Astrocyte of the cerebellum (primary cell): ENCODE measurements around the gene KSR1.

Experiments
- DNase-seq: peaks from one replicate; pipeline ENCODE4 v3.0.0-alpha.2; 2011; ENCODE audit warnings: low read depth
- H3K4me3 ChIP-seq: 2 replicates; pipeline ENCODE4 v1.5.1; 2011; ENCODE audit warnings: mild to moderate bottlenecking, low read depth, low read length, moderate library complexity
- CTCF ChIP-seq: IDR thresholded peaks from 2 replicates; pipeline ENCODE4 v1.5.1; 2012; ENCODE audit warnings: low read length, low read depth, moderate library complexity, mild to moderate bottlenecking; ENCODE audit errors: missing control alignments
- in situ Hi-C: cut with HindIII; loops from 2 replicates; pipeline ENCODE4 v1.10.0; 2017; ENCODE audit warnings: low sequenced_read_pairs

The KSR1 gene

GRCh38 chr17:27579304-27579703, 123.1 kb downstream of the KSR1 start:
- no peak for DNase-seq
- TF ChIP-seq CTCF, result no peak
- in situ Hi-C loops, result no loop called here
- no peak overlapping the region for H3K4me3 ChIP-seq

GRCh38 chr17:27579897-27580321, 123.7 kb downstream of the KSR1 start:
- DNase-seq, result no peak
- no peak overlapping the region for H3K4me3 ChIP-seq
- in situ Hi-C loops, result no loop called here
- no peak for TF ChIP-seq CTCF

GRCh38 chr17:27581016-27581415, 124.8 kb downstream of the KSR1 start:
- no peak for TF ChIP-seq CTCF
- in situ Hi-C loops, result no loop called here
- H3K4me3 ChIP-seq, result no peak overlapping the region

DNA sequence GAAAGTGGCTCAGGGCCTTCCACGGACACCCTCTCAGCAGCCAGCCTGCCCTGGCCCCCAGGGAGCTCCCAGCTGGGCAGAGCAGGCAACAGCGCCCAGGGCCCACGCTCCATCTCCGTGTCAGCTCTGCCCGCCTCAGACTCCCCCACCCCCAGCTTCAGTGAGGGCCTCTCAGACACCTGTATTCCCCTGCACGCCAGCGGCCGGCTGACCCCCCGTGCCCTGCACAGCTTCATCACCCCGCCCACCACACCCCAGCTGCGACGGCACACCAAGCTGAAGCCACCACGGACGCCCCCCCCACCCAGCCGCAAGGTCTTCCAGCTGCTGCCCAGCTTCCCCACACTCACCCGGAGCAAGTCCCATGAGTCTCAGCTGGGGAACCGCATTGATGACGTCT, 126.4 kb downstream of the KSR1 start:
- no peak for DNase-seq
- H3K4me3 ChIP-seq, result no peak overlapping the region
- no peak for TF ChIP-seq CTCF
- in situ Hi-C loops, result no loop called here

More at GRCh38 chr17:27581016-27581415, 124.8 kb downstream of the KSR1 start:
- DNase-seq, result no peak

DNA sequence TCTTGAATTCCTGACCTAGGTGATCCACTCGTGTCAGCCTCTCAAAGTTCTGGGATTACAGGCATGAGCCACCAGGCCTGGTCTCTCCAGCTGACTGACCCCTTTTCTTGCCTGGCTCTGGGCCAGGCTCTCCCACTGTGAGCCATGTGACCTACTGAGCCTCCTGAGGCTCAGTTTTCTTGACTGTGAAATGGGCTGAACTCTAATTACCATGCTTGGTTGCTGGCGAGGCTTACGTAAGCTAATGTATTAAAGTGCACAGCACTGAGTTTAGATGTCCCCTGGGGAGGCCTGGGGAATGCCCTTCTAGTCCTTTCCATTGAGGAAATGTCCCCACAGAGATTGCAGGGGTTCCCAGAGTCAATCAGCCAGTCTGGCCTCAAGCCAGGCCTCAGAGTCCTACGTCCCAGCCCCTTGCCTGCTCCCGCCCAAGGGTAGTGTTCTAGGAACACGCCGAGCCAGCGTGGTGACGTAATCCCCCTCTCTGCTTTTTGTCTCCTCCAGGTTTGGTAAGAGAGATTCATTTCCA, 129.0 kb downstream of the KSR1 start:
- H3K4me3 ChIP-seq, result no peak overlapping the region
- TF ChIP-seq CTCF, result no peak
- in situ Hi-C loops, result no loop called here
- DNase-seq, result no peak

DNA sequence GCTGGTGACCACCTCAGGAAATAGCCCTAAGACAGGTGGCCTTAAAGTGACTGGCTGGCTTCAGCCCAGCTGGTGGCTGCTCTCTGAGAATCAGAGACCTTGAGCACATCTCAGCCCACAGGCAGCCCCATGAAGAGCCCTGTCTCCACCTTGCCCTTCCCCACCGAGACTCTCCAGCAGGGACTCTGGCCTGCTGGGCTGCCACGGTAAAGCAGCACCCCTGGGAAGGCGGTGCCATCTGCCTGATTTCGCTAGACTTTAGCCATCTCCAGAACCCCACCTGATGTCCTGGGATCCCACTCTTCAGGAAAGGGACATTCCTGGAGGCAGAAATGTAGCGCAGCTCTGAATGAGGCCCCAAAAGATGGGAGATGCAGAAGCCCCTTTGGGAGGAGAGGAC, 129.5 kb downstream of the KSR1 start:
- no peak for TF ChIP-seq CTCF
- in situ Hi-C loops, result no loop called here
- H3K4me3 ChIP-seq, result no peak overlapping the region
- DNase-seq, result no peak
